NCI-H2196 (cell line): ENCODE data around the gene PAPOLB.
"Not testable (repeated sequence)": the region's sequence is repeated elsewhere in the genome, so short reads cannot be mapped to it uniquely, and the experiment has no call there.

ENCODE experiments used
- DNase-seq: peaks from one replicate; lab custom pipeline; 2025; ENCODE audit not compliant: unreplicated experiment; lab: John Stamatoyannopoulos, UW

Gene PAPOLB

DNA sequence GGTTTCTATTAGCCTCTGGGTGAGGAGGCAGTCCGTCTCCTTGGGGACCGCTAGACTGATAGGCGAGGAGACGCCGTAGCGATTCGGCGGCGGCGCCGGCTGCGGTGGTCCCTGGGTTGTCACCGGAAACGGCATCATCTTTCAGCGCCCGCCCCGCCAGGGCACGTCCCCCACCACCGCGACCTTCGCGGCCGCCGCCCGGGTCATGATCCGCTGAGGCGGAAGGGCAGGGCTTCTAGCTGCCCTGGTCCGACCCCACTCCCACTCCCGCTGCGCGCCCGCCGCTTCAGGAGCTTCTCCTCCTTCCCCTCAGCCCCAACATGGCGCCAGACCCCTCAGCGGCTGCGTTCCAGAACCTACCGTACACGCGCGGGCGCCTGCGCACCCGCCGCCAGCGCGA is at the start of gene PAPOLB:
TSS of gene PAPOLB (minus strand) at position 358 of the 400 bp plus-strand sequence. CDS start at position 138, 220 bp downstream.
- DNase-seq: no peak

DNA sequence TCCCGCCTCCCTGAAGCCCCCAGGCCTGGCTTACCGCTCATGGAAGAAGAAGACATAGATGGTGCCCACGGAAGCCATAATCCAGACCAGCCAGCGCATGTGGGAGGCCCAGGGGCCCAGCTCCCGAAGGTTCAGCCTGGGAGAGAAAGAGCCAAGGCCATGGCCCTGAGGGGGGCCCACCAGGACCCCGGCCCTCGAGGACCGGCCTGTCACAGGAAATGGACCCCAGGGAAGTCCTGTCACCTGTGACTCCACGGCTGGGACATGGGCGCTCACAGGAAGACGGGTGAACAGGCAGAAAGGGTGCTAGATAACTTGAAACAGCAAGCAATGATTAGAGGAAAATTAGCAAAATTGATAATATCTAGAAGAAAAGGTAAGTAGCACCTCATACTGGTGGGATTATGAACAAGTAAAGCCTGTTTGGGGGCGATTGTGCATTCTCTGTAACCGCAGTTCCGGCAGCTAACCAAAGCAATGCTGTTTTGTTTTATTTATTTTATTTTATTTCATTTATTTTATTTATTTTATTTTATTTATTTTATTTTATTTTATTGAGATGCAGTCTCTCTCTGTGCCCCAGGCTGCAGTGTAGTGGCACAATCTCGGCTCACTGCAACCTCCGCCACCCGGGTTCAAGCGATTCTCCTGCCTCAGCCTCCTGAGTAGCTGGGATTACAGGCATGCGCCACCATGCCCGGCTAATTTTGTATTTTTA is 49.4 kb upstream of the PAPOLB start:
- DNase-seq: no peak

DNA sequence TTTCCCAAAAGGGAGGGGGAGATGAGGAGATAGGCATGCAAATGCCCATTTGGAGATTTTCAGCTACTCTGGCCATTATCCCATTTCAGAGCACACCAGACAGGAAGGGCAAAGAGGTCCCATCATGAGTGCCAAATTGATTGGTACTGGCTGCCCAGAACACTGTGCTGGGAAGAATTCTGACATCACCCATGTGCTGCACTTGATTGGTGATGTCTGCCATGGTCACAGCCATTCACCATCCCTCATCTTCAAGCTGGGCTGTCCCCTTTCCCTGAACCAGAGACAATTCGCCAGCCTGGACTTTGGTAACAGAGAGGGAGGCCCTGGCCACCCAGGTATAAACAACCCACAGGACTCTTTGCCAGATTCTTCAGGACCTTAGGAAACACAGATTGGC is 44.9 kb upstream of the PAPOLB start:
- DNase-seq: no peak

DNA sequence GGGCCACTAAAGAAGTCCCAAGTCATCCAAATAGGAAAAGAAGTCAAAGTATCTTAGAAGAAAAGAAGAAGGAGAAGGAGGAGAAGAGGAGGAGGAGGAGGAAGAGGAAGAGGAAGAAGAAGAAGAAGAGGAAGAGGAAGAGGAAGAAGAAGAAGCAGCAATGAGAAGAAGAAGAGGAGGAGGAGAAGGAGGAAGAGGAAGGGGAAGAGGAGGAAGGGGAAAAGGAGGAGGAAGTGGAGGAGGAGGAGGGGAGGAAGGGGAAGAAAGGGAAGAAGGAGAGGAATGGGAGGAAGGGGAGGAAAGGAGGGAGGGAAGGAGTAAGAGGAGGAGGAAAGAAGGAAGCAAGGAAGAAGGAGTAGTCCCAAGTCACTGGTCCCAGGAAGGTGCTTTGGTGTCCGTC is 43.3 kb upstream of the PAPOLB start:
- DNase-seq: no peak

DNA sequence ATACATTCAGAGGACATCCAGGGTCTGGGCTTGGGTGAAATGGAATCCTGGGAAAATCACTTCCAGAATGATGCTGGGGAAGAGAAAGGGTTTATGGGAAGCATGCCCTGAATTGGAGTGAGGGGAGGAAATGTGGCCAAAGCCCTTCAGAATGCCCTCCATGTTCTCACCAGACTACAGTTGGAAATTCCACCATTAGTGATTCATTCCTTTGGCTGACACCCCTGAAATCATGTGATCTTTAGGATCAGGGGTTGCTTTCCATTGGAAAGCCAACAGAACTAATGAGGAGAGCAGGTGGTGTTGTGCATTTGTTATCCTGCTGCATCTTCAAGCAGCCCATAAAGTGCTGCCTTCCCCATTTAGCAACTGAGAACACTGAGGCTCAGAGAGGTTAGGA is 42.5 kb upstream of the PAPOLB start:
- DNase-seq: no peak

DNA sequence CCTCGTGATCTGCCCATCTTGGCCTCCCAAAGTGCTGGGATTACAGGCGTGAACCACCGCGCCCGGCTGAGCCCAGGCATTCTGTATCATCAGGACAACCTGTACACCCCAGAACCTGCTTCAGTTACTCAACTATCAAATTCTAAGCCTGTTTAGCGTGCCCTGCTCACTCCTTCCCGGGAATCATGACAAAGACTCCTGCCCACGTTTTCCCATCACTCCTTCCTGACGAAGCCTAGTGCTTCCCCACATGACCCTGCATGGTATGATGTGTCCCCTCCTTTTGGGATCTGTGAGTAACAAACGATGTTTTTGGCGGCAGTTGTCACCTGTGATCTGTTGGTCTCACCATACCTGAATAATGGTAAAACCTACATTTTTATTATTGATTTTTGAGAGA is 33.9 kb upstream of the PAPOLB start:
- DNase-seq: no peak

DNA sequence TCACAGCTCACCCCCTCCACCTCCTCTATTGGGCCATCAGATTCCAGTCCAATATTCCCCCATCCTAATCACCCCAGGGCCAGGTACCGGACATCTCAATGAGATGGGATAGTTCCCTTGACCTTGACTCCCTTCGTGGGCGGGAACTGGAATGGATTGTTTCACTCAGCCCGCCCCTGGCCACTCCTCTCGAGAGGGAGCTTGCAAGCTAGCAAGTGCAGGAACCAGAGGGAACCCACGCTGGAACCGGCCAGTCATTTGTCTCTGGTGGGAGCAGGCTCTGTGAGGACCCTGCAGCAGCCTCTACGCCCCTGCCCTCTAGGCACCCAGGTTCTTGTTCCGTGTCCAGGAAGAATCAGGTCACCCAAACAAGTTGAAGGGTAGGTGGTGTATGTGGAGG is 32.7 kb upstream of the PAPOLB start:
- no peak for DNase-seq

DNA sequence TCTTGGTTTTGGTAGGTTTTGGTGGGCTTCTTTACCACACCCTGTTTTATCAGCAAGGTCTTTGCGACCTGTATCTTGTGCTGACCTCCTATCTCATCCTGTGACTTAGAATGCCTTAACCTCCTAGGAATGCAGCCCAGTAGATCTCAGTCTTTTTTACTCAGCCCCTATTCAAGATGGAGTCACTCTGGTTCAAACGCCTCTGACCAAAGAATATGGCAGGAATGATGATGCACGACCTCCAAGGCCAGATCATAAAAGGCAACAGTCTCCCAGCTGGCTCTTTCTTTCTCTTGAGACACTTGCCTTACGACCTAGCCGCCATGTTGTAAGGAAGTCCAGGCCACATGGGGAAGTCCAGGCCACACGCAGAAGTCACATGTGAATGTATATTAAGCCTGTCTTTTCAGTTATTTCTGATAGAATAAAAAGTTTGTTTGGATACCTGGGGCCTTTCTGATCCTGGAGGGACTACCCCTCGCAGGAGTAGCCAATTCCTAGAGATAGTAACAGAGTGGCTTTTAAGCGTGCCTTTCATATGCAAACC is 32.2 kb upstream of the PAPOLB start:
- DNase-seq: no peak

DNA sequence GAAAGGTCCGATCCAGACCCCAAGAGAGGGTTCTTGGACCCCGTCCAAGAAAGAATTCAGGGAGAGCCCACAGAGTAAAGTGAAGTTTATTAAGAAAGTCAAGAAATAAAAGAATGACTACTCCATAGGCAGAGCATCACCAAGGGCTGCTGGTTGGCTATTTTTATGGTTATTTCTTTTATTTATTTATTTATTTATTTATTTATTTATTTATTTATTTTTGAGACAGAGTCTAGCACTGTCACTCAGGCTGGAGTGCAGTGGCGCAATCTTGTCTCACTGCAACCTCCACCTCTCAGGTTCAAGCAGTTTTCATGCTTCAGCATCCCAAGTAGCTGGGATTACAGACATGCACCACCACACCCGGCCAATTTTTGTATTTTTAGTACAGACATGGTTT is 31.4 kb upstream of the PAPOLB start:
- DNase-seq: not testable (repeated sequence)

DNA sequence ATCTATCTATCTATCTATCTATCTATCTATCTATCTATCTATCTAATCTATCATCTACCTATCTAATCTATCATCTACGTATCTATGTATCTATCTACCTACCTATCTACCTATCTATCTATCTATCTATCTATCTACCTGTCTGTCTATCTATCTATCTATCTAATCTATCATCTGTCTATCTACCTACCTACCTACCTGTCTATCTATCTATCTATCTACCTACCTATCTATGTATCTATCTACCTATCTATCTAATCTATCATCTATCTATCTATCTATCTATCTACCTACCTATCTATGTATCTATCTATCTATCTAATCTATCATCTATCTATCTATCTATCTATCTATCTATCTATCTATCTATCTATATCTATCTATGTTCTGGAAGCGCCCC is 29.7 kb upstream of the PAPOLB start:
- not testable (repeated sequence) for DNase-seq

DNA sequence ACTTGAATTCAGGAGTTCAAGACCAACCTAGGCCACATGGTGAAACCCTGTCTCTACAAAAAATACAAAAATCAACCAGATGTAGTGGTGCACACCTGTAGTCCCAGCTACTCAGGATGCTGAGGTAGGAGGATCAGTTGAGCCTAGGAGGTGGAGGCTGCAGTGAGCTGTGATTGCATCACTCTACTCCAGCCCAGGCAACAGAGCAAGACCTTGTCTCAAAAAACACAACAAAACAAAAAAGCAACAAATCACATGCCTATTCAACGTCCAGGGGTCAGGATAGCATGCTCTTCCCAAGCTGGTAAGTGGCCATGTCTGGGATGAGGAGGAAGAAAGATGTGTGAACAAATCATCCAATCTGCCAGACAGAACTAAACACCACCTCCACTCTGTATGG is 27.9 kb upstream of the PAPOLB start:
- no peak for DNase-seq

DNA sequence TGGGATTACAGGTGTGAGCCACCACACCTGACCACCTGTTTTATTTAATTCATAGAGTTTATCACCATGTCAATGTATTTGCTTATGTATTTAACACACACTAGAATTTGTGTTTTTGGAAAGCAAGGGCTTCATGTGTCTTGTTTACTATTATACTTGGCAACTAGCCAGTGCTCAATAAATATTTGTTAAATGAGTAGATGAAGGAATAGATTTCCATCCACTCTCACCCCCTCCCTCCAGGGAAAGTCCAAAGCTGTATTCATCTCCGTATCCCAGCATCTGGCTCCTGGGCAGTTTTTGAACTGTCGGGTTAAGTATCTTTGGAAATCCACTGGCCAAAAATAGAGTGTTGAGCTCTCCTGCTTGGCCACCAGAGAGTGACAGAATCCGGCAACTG is 26.3 kb upstream of the PAPOLB start:
- peak; percentile 65 for DNase-seq

DNA sequence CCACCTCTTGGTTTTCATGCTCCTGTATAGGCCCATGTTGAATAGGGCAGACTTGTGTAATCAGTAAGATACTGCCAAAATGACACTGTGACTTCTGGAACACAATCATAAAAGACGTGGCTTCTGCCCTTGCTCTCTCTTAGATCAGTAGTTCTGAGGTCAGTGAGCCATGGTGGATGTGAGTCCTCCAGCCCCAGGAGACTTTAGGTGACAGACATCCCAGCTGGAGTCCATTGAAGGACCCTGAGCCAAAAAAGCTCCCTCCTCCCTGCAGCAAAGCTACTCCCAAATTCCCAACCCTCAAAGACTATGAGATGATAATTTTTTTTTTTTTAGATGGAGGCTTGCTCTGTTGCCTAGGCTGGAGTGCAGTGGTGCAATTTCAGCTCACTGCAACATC is 24.8 kb upstream of the PAPOLB start:
- no peak for DNase-seq

DNA sequence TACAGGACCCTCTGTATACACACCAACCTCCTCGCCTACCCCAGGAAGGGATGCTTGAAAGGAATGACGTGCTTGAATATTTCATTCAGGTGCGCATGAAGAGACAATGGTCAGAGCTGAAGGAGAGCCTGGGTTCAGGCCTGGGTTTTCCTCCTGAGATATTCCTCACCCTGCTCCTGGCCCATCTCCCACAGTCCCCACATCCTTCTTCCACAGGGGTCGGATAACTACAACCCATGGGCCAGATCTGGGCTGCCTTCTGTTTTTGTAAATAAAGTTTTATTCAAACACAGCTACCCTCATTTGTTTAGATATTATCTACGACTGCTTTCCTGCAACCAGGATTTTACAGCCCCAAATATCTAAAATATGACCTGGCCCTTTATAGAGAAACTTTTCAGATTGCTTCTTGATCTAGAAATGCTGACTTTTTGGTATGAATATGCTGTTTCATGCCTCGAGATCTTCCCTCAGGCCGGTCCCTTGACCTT is 23.5 kb upstream of the PAPOLB start:
- no peak for DNase-seq

DNA sequence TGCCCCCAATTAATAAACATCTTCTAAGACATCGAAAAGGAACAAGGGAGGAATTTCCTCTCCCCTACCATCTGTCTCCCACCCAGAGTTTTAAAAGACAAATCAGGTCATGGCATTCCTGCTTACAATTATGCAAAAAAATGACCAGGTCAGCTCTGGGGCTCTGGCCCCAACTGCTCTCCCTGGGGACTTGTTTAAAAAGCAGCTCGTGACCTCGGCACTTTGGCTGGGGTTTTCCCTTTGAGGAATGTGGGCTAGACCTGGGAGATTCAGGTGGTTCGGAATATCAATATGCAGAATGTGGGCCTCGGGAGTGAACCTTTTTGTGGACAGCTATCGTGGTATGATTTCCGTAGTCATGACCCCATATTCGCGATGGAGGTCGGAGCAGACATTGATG is 22.3 kb upstream of the PAPOLB start:
- DNase-seq: no peak

DNA sequence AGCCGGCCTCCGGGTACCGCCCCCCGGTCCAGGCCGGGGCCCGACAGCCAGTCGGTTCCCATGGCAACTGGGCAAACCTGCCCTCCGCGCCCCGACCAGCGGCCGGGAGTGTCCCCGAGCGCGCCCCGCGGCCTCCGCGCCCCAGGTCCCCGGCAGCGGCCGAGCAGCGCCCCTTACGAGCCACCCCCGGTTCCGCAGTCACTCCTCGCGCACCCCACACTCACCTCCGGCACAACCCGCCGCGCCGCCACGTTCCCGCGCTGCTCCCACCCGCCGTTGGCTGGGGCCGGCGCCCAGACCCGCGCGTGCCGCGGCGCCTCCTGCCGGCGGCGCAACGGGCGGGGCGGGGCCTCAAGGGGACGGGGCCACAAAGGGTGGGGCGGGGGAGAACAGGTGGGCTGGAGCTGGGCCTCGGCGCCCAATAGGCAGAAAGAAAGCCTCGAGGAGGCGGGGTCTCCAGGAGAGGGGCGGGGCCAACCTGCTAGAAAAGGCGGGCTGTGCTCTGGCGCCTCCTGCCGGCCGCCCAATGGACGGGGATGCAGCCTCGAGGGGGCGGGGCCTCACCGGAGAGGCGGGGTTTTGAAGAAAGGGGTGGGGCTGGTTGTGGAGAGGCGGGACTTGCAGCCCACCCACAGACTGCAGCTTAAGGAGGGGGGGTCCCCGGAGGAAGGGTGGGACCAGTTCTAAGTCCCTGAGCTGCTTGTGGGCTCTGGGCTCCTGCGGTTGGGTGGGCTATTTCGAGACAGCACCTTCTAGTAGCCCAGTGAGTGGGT is 21.7 kb upstream of the PAPOLB start, which contains the start of gene RADIL:
TSS of gene RADIL (minus strand) at position 345 of the 773 bp plus-strand sequence. CDS start 5,577 bp downstream, outside the sequence.
- peak; percentile 94 for DNase-seq

DNA sequence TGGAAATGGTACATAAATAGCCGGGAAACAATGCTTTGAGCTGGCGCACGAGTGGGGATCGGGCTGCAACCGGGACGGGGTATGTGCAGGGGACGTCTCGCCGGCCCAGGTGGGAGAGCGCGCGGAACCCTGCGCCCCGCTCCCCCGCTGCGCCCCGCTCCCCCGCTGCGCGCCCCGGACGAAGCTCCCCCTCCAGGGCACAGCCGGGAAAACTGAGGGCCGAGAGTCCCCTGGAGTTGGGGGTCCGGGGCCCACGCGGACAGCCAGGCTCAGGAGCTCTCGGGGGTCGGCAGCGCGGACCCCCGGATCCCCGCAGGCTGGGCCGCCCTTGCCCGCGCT is 21.2 kb upstream of the PAPOLB start:
- peak; percentile 12 for DNase-seq

DNA sequence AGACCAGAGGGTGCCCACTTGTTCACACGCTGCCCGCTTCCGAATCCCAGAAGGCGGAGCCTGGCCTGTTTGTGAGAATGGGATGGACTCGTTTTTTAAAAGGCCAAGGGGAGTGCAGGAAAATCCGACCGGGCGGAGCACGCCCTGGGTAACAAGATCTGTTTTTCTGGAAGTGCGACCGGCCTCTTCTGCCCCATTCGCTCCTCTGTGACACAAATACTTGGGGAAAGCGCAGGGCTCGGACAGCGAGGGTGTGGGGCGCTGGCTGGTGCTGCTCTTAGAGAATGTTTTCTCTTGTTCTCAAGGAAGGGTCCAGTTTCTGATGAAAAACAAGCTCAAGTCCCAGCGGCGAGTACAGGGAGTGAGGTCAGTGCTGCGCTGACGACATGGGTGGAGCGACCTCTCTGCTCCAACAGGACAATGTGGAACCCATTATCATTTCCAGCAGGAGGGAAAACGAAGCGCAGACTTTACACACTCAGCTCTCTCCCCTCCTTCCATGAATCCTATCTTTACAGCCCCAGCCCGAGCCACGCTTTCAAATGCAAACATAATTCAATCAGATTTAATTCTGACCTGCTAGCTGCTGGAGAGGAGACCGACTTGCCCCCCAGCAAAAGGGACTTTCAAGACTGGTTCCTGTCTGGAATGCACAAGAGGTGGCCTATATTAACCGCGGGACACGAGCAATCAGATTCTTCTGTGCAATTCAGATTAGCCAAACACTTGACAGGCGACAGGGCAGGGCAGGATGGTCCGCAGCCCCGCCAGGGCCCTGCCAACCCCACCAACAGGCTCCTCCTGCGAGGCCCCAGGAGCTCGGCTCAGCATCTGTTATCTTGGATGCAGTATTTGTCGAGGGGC is 20.6 kb upstream of the PAPOLB start:
- DNase-seq: no peak

DNA sequence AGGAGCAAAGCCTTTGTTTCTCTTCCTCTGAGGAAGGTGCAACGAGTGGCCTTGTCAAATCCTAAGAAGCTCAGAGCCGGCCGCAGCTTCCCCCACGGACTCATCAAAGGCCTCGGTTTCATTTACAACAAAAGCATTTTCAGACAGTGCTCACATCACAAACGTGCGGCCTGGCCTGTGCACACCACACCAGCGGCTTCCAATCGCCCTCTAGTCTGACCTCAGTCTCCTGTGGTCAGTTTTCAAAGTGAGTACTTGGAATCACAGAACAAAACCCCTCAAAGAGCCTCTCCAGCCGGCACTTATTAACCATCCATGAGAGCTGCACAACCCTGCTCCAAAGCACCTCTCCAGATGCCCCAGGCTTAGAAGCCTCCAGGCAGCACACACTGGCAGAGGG is 18.4 kb upstream of the PAPOLB start:
- DNase-seq: no peak

DNA sequence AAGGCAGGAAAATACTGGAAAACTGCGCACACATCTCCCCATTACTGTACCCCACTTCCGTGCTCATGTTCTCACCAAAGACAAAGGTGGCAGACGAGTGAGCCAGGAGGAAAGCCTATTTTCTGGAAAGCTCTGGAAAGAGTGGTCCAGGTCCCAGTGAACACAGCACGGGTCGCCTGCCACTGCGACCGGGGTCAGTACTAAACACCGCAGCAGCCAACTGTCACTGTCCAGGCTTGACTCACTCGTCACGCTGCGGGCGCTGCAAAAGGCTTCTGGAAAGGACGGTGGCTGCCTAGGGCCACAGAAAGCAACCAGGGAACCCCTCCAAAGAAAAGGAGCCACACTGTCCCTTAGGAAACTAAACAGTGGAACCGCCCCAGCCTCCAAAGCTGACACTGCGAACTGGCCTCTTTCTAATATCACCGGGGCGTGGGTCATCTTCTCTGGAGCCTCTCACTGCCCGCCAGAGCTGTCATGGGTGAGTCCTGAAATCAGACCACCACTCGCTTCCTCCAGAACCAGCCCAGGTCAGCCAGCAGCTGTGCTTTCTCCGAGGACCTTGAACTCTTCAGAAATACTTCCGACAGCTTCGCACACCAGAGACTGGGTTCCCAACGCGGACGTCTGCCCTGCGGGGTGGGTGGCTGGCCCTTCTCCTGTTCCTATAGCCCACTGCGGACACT is 17.7 kb upstream of the PAPOLB start:
- DNase-seq: no peak
